Ovary (tissue), 9 donors: ENCODE results near the gene RNF214. TPM values are rescaled to one million over a fixed set of nuclear protein-coding genes. Genes with fewer than 3 reads are reported as not detected.
A peak's percentile ranks its signal among the peaks of the same experiment; 100 is the strongest.

Experiments used
- DNase-seq, 5 donors: peaks; one replicate each; pipeline ENCODE4 v3.0.0-alpha.2; 2019 to 2020
- H3K27ac ChIP-seq, 2 donors: fragments of 200-600 bp; one replicate each; pipeline versions ENCODE4 v1.5.1 to v1.8.0; 2019 to 2022
- H3K27me3 ChIP-seq: fragments of 200-600 bp; one replicate; pipeline ENCODE4 v1.8.0; 2022
- H3K36me3 ChIP-seq: fragments of 200-600 bp; sonication (generic); one replicate; pipeline ENCODE4 v1.5.1; 2019
- H3K4me1 ChIP-seq: one replicate; pipeline ENCODE4 v1.8.1; 2013; ENCODE audit warnings: mild to moderate bottlenecking, moderate library complexity; ENCODE audit not compliant: insufficient read depth
- H3K4me3 ChIP-seq: fragments of 200-600 bp; sonication (generic); one replicate; pipeline ENCODE4 v1.5.1; 2017
- H3K9me3 ChIP-seq, 2 donors: fragments of 200-600 bp in 1 of 2; sonication (generic) in 1 of 2; one replicate each; pipeline versions ENCODE4 v1.5.1 to v1.8.1; 2013 to 2019; ENCODE audit warnings: mild to moderate bottlenecking in 1 of 2, moderate library complexity in 1 of 2
- EP300 ChIP-seq: sonication (generic); formaldehyde crosslinking; IDR thresholded peaks from one replicate; pipeline ENCODE4 v1.6.1; 2017; ENCODE audit warnings: antibody characterized with exemption
- POLR2A ChIP-seq: fragments of 450-650 bp; IDR thresholded peaks from one replicate; pipeline ENCODE4 v1.6.1; 2017; ENCODE audit warnings: antibody characterized with exemption, mild to moderate bottlenecking, moderate library complexity
- WGBS, 3 donors: extraction: QIAGEN DNeasy Blood & Tissue Kit in 1 of 3; methylation state at CpG; one replicate each; pipeline versions ENCODE4 v1.1.5 to v1.1.7; 2013 to 2017; 5-methylcytosine and 5-hydroxymethylcytosine counted together
- intact Hi-C, 4 donors: fragments of 100-400 bp; cut with DNase I; formaldehyde crosslinking; loops; one replicate each; pipeline versions ENCODE4 v1.11.0 to v1.15.1; 2022 to 2023
- polyA plus RNA-seq, 2 donors: library from polyadenylated mRNA; stranded (reverse); fragments of 200-250 nt in 1 of 2; fragments of 350-450 nt in 1 of 2; fragmentation: Illumina TruSeq in 1 of 2; extraction: RNeasy Lipid Tissue Mini Kit (QIAGEN cat#74804) in 1 of 2; gene quantifications; one replicate each; pipeline ENCODE4 v1.2.3, GENCODE V29; 2013 to 2014
- total RNA-seq, 7 donors: library from RNA; depleted of rRNA in 2 of 7; stranded (reverse); fragments of >200 nt in 2 of 7; fragmentation: NEBNext Ultra II Directional in 3 of 7; extraction: Animal tissue kit (Norgen Biotek cat#: 25700) in 3 of 7; gene quantifications; one replicate each; pipeline versions ENCODE4 v1.1.0 to v1.2.4, GENCODE V29; 2016 to 2023
- TF ChIP-seq, protein P1 (sequence below), 3 donors: fragments of 450-650 bp in 2 of 3; fragments of 200-600 bp in 1 of 3; IDR thresholded peaks; one replicate each; pipeline versions ENCODE4 v1.5.1 to v1.8.0; 2016 to 2022; ENCODE audit warnings: antibody characterized with exemption in 3 of 3, mild to moderate bottlenecking in 1 of 3
- donor health status: DM: no; HTN: no; CAD: no; lungs with moderate emphysema.
- donor health status: DM: no; HTN: no; CAD: no.
- donor health status: Bipolar disorder and iron deficiency.
- donor health status: DM: yes; HTN: yes; CAD: no.
- donor health status: DM: no; HTN: no; CAD: no.
- donor health status: DM: yes; HTN: yes; CAD: no.

The RNF214 gene
- total and polyA plus RNA-seq, 9 donors: 9.7 to 40.9 (median 27.3) TPM

DNA sequence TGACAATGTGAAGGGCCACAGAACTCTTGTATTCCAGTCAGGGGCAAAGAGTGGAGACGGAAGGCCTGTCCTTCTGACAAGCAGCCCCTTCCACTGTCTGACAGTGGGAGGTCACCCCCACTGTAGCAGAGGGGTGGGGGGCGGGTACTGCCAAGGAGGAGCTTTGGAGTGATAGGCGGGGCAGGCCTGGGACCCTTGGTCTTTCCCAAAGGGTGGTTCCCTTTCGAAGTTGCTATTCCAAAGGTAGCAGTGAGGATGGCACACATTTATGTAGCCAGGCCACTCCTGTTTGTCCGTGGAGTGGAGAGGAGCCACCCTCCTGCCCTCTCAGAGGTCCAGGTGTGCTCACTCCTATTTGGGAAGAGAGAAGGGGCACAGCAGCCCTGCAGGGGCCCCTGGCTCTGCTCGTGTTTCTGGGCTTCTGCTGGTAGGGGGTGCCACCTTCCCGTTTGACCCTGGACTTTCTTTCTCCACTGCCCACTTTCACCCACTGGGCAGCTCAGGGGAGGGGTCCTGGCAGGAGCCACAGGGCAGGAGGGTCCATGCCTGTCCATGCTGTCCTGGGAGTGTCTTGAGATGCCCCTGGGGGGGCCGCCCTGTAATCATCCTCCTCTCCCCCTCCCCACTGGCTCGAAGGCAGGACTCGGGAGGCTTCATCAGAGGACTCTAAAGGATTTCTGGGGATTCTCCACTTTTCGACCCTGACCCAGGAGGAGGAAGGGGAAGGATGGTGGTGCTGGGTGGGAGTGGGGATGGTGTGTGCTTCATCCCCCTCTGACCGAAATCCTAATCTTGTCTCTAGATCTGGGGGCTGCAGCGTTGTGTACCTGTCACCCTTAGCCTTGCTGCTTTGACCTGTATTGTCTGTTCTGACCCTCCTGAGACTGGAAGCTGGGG is 32.3 kb upstream of the RNF214 start:
- intact Hi-C loops: loop anchor here in 1 of 4 donors (2.0 kb wide), 1 partner anchor 17 kb away; no protein-coding TSS in a partner anchor
- Histone ChIP-seq H3K36me3 (no peaks in the 10 kb centered on the region), H3K27ac (peak overlapping the region; percentile 50 to 86), H3K4me1 (peaks cover 42% of the 10 kb centered on the region), H3K27me3 (no peaks in the 10 kb centered on the region), H3K9me3 (no peaks in the 10 kb centered on the region), H3K4me3 (peak overlapping the region; percentile 45)
- peak in 1 of 5 donors; percentile 34 for DNase-seq
- TF ChIP-seq POLR2A (no peak), EP300 (no peak)
- TF ChIP-seq, protein P1, sequence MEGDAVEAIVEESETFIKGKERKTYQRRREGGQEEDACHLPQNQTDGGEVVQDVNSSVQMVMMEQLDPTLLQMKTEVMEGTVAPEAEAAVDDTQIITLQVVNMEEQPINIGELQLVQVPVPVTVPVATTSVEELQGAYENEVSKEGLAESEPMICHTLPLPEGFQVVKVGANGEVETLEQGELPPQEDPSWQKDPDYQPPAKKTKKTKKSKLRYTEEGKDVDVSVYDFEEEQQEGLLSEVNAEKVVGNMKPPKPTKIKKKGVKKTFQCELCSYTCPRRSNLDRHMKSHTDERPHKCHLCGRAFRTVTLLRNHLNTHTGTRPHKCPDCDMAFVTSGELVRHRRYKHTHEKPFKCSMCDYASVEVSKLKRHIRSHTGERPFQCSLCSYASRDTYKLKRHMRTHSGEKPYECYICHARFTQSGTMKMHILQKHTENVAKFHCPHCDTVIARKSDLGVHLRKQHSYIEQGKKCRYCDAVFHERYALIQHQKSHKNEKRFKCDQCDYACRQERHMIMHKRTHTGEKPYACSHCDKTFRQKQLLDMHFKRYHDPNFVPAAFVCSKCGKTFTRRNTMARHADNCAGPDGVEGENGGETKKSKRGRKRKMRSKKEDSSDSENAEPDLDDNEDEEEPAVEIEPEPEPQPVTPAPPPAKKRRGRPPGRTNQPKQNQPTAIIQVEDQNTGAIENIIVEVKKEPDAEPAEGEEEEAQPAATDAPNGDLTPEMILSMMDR (IDR thresholded peaks at IDR 0.05): no peak
- 8 to 13% (median 12%) methylated on average over 13 of the region's 13 CpGs for WGBS, 3 donors

DNA sequence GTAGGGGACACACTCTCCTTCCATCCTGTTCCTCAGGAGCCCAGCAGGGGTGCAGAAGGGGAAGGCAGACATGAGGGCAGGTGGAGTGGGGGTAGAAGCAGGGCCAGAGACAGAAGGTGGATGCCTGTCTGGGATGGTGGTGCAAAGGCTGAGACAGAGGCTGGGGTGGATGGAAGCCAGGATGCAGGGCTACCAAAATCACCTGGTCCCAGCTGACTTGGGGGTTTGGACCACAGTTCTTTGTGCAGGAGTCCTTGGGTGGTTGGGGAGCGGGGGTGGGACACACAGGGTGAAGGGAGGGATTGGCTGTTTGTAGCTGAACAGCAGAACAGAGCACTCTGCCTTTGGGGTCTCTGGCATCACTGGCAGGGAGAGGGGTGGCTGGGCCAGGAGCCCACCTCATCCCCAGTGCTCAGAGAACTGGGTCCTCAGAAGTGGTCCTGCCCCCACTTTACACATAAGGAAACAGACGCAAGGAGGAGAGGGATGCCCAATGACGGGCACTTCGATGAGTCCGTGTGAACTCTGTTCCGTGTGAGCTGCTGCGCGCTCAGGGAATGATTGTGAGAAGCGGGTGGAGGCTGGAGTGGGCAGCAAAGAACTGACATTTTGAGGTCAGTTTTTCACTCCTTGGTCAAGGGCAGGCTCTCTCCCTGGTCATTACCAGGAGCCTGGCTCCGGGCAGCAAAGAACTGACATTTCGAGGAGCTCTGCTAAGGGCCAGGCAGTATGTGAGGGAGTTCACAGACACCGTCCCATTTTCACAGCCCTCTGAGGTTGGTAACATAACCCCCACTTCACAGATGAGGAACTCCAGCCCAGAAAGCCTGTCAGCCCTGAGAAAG is 31.4 kb upstream of the RNF214 start:
- Histone ChIP-seq H3K36me3 (no peaks in the 10 kb centered on the region), H3K27ac (peak overlapping the region; percentile 50 to 86), H3K27me3 (no peaks in the 10 kb centered on the region), H3K9me3 (no peaks in the 10 kb centered on the region), H3K4me3 (peak overlapping the region; percentile 45), H3K4me1 (peaks cover 48% of the 10 kb centered on the region)
- TF ChIP-seq, protein P1 (IDR thresholded peaks at IDR 0.05): no peak
- TF ChIP-seq EP300 (no peak), POLR2A (no peak)
- peak in 1 of 5 donors; percentile 20 for DNase-seq
- intact Hi-C loops: no loop called here
- WGBS, 3 donors: 8 to 16% (median 15%) methylated on average over 12 of the region's 12 CpGs

DNA sequence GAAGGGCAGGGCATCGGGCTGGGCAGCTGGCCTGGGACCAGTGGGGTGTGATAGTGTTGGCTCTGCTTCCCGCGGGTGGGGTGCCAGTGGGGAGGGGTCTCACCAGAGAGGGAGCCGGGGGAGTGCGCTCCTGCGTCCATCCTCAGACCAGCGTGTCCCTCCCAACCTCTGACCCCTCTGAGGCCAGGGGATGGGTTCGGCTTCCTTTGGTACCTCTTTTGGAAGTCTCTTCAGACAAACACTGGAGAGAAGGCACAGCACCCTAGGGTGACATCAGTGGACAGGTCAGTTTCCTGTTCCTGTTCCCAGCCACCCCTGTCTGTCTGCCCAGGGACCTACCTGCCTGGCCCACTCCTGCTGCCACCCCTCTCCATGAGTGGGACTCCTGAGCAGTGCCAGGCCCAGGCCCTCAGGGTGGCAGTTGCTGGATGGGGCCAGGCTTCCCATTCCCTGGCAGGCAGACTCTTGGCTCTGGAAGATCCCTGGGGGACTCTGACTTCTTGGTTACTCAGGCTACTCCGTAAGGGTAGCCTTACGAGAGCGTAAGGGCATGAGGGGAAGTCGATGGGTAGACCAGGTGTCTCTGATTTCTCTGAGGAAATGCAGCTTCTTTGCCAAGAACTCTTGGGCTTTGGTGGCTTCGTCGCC is 30.7 kb upstream of the RNF214 start:
- H3K36me3 ChIP-seq: no peaks in the 10 kb centered on the region
- peak overlapping the region; percentile 45 for H3K4me3 ChIP-seq
- intact Hi-C loops: no loop called here
- H3K27ac ChIP-seq: peak overlapping the region; percentile 50 to 86
- WGBS, 3 donors: 20 to 27% (median 25%) methylated on average over 14 of the region's 14 CpGs
- no peaks in the 10 kb centered on the region for H3K27me3 ChIP-seq
- TF ChIP-seq, protein P1 (IDR thresholded peaks at IDR 0.05): no peak
- no peak for TF ChIP-seq EP300
- TF ChIP-seq POLR2A: no peak
- H3K9me3 ChIP-seq: no peaks in the 10 kb centered on the region
- H3K4me1 ChIP-seq: peaks cover 50% of the 10 kb centered on the region
- DNase-seq: no peak
